ENCODE data around the gene AMPD1.
A peak's percentile ranks its signal among the peaks of the same experiment; 100 is the strongest.

AMPD1 gene

DNA sequence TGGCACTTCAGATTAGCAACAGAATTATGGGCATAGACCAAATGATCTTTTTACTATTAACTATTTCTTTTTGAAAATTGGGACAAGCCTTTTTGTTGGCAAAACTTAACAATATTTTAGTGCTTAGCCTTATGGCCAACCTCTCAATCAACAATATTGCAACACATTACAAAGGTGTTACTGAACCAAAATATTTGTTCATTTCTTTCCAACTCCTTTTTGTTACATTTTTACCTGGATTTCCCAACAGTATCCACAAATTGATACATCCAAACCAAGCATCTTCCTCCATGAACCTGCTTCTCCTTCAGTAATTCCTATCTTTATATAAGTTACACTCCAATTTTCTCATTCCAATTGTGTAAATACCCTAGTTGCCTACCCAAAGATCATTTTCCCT, 1.5 kb upstream of the AMPD1 start:
- no peak for DNase-seq

DNA sequence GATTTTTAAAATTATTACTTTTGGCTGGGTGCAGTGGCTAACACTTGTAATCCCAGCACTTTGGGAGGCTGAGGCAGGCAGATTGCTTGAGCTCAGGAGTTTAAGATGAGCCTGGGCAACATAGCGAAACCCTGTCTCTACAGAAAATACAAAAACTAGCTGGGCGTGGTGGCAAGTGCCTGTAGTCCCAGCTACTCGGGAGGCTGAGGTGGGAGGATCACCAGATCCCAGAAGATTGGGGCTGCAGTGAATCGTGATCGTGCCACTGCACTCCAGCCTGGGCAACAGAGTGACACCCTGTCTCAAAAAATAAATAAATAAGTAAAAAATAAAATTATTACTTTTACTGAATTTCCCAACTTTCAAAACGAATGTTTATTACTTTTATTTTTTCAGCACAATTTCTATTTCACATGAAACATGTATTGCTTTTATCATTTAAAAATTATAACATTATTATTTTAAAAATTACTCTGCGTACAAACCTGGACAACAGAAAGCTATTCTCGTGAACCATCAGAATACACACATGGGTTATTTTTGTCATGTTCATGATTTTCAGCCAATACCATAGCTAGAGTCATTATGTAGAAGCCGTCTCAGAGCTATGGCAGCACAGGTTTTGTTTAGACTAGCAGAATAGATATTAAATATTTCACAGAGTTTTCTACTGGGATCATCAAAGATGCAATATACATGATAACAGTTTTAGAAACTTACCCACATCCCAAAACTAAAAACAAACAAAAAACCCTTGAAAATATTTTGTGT, 621 bp downstream of the AMPD1 start:
- DNase-seq, result no peak

DNA sequence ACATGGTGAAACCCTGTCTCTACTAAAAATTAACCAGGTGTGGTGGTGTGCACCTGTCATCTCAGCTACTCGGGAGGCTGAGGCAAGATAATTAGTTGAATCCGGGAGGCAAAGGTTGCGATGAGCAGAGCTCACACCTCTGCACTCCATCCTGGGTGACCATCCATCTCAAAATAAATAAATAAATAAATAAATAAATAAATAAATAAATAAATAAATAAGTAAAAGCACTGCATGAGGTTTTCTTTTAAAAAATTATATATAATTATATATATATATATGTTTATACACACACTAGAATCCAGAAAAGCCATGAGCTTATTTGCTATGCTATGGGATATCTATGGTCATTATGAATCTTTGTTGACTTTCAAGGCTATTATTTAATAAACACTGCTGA, 2.4 kb downstream of the AMPD1 start:
- DNase-seq, result no peak

DNA sequence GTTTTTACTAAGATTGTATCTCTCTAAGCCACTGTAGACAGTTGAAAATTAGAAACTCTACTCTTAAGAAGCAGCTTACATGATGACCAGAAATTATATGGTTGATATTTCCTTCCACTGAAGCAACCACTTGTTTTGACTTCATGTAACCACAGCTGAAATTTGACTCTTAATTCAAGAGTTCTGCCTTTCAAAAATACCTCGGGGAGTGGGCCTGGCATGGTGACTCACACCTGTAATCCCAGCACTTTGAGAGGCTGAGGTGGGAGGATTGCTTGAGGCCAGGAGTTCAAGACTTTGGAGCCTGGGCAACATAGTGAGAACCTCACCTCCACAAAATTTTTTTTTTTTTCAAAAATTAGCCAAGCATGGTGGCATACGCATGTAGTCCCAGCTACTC, 4.3 kb downstream of the AMPD1 start:
- DNase-seq, result no peak

DNA sequence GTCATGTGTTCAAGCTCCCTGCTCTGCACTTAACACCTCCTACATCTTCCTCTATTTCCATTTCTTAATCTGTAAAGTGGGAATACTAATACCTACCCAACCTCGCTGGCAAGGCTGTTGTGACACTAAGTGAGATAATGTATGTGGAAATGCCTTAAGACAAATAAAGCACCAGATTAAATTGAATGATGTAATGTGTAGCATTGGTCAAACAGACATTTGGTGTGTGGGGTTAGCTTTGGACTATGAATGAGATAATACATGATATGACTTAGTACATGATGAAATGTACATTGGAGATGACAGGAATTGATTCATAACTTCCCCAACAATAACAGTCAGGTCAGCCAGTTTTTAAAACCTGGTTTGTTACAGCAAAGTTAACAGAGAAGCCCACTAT, 5.2 kb downstream of the AMPD1 start:
- DNase-seq, result no peak

DNA sequence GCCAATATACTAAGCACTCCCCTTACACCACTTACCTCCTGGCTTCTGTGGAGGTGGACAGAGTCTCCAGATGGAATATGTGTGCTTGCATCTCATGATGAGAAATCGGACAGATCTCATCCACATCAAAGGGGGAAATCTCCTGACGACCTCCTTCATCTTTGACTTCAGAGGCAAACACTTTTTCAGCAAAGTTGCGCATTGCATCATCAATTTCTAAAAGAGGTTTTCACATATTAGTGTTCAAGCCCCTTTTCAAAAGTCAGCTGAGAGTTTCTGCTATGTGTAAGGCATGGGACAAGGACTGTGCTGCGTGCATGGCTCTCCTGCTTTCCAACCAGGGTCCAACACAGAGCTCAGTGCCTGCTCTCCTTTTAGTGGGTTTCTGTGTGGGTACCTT, 6.8 kb downstream of the AMPD1 start:
- DNase-seq, result no peak

DNA sequence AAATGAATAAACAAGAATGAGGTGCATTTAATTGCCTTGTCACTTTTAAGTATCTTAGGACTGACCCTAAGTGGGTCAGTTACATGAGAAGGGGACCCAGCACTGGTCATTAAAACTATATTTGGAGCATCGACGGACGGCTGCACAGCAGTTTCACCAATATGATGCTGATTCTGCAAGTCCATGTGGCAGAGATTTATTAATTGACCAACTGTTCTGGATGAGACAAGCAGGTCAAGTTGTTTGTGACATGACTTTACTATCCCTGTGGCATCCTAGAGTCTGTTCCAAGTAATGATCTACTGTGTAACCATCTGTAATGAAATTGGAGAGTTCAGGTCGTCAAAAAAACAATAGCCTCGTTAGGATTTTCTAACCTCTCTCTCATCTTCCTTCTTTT, 9.5 kb downstream of the AMPD1 start:
- DNase-seq, result no peak

DNA sequence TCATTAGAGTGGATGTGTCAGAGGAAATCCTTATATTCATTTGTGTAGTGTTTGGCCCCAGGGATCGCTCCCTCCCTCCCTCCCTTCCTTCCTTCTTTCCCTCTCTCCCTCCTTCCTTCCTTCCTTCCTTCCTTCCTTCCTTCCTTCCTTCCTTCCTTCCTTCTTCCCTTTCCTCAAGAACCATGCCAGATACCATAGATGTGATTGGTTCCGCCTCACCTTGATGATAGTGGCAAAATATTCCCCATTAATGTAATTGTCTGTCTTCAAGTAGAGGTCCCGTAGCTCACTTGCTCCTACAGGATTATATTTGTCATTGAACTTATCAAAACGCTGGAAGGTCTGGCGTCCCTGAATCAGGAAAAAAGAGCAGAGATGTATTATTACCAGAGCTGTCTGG, 17.7 kb downstream of the AMPD1 start:
- DNase-seq, result no peak

DNA sequence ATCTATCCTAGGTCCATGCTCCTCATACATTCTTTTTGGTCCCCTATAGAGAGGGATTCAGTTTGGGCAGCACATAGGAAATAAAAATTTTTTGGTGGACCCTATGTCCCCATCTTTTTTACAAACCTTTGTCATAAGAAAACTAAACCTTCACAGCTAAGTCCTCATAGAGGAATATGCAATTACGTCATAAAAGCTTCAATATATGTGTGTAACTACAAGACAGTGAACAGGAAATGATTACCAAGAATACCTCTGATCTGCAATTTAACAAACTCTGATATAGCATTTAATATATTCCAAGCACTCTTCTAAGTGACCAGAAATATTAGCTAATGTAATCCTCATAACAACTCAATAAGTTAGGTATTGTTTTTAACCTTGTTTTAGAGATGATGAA, 19.2 kb downstream of the AMPD1 start:
- DNase-seq, result no peak

DNA sequence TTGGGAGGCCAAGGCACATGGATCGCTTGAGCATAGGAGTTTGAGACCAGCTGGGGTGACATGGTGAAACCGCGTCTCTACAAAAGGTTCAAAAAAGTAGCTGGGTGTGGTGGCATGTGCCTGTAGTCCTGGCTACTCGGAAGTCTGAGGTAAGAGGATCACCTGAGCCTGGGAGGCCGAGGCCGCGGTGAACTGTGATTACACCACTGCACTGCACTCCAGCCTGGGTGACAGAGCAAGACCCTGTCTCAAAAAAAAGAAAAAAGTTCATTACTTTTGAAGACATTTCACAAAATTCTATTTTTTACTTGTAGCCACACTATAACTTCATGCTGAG, 23.4 kb downstream of the AMPD1 start:
- DNase-seq, result no peak

DNA sequence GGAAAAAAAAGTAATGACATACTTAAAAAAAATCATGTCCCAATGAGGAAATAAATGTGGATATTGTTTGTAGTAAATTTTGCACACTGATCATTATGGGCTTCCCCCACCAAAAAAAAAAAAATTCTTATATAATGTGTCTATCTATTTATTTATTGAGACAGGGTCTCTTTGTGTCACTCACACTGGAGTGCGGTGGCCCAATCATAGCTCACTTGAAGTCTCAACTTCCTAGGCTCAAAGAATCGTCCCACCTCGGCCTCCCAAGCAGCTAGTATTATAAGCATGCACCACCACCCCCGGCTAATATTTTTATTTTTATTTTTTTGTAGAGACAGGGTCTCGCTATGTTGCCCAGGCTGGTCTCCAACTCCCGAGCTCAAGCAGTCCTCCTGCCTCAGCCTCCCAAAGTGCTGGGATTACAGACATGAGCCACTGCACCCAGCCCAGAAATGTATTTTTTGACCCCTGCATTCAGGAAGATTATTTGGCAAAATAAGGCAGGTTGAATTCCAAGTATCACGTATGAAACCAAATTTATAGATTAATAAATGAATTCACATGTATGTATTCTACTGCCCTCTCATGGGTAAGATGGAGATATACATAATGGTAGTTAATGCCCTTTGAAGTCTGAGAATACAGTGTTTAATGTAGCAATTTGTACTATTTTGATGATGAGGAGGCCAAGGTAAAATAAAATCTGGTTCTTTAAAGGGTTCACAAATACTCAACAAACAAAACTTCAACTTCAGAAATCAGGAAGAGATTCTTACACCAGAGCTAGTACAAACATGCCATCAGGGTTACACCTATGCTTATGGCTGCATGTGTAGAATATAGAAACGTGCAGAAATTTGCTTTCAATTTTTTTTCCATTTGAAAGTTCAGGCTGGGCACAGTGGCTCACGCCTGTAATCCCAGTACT, 24.1 kb downstream of the AMPD1 start:
- DNase-seq, result no peak

DNA sequence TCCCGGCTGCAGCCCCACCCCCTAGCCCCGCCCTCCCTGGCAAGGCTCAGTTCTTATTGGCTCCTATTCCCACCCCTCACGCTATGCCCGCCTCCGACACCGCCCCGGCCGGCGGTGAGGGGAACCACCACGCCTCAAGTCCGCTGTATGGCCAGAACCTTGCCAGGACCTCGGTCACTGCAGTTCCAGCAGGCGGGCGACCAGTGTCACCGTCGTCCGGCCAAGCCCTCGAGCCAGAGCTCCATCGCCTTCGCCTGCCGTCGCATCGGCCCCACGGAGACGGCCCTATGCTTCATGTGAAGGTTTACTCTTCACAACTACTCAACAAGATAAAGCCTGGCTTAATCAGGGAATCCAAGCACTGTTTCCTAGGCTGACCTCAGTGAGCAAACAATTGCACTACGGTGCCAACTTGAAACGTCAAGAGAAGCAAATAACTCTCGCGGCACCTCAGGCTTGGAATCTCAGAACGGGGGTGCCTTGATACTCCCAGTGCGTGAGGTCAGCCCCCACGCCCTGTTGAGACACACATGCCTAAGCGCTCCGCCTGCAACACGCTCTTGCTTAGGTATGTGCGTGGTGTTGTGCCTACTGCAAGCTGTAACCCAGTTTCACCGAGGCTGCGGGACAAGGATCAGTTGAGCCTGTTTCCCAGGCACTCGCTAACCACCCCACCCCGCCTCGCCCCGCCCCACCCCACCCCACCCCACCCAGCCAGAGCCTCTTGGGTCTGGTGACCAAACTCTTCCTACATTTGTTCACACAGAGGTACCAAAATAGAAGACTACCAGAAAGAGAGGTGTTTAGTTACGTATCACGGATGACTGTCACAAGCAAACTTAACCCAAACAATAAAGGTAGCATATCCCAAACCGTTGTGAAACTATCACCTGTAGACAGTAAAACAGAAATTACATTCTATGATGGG, 25.0 kb downstream of the AMPD1 start:
- DNase-seq, result peak; percentile 55

DNA sequence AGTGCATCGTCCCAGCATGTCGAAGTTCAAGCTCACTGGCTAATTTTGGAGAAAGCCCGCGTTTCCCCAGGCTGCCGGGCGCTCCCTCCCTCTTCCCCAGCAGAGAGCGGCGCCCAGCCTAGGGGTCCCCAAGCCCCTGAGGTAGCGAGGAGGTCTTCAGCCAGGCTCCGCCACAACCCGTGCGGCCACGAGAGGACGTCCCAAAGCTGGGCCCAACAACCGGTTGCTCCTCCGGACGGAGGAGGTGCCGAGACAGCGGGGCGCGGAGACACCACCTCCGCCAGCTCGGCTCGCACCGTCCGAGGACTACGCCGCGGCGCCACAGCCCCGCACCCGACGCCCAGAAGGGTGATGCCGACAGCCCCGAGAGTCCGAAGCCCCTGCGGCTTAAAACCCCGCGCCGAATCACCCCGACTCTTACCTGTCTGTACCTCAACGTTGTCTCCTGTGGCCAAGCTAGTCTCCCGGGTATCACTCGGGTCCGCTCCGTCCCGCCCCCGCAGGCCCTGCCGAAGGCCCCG, 25.7 kb downstream of the AMPD1 start, which contains the start of gene DENND2C:
TSS of gene DENND2C (minus strand) at position 488 of the 521 bp plus-strand sequence. CDS start 44,065 bp downstream, outside the sequence.
- DNase-seq, result no peak

DNA sequence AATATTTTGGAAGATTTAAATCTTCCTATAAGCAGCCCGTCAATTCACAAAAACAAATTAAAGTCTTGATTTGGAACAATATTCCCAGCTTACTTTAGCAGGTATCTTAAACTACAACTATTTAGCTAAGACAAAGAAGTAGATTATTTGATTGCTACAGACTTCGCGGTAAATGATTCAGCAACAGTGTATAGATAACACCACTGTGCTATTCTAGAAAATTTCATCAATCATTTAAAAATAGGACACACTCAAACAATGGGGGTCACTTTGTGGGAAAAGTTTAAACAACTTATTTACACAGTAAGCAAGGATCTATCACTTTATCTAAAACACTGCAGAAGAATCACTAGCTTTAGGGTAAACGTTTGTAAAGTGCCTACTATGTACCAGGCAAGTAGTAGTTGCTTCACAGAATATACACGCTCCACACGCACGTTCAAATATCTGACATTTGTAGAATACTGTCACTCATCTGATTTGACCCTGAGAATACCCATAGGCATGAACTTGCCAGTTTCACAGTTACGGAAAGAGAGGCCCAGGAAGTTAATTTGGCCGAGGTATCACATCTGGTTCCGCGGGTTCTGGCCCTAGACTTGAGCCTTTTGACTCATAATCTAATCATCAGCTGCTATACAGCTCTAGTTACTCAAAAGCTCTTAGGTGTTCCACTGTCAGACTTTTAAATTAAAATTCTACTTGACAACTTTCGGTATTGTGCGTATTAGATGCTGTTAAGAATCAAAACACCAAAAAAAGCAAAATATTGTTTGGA, 26.4 kb downstream of the AMPD1 start:
- DNase-seq, result no peak

DNA sequence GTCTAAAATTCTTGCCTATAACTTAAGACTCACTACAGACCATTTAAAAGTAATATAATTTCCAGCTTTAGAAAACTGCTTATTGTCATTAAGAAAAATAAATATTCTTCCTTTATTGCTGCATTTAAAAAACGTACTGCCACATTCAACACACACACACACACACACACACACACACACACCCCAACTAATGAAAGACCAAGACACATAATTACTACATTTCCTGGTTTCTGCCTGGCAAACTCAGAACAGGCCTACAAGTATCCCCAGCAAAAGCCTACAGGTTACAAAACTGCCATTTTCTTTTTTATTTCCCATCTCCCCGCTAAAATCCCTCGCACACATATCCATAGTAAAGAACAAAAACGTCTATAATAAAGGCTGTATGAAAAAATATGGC, 27.0 kb downstream of the AMPD1 start:
- DNase-seq, result no peak

DNA sequence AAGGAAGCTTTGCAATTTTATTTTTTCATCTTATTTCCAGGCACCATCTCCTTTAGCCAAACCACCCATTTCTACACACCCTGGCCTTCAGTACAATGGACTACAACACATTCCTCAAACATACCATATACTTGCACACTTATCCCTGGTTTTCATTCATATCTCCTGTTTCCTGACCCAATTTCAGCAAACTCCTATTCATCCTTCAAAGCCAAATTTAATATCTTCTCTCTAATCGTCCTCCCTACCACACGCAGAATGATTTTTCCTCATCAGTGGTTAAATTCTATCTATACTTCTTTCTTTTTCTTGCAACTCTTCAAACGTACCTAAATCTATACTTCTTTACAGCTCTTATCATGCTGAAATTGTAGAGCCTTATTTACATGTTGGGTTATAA, 28.4 kb downstream of the AMPD1 start:
- DNase-seq, result no peak

DNA sequence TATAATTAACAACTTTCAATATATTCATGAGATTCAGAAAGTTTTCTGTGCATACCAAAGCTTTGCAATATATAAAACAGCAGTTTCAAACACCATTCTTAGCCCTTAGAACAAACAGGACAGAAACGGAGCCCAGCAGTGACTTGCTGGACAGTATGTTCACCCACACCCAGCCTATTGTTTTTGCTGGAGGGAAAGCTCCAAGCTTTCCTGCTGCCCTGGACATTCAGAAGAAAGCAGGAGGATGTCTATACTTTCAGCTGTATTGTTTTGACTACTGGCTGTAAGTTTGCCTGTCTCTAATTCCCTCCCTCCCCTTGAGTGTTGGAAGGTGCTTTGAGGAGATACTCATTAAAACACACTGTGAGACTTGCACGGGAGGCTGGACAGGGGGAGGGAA, 35.1 kb downstream of the AMPD1 start:
- no peak for DNase-seq

DNA sequence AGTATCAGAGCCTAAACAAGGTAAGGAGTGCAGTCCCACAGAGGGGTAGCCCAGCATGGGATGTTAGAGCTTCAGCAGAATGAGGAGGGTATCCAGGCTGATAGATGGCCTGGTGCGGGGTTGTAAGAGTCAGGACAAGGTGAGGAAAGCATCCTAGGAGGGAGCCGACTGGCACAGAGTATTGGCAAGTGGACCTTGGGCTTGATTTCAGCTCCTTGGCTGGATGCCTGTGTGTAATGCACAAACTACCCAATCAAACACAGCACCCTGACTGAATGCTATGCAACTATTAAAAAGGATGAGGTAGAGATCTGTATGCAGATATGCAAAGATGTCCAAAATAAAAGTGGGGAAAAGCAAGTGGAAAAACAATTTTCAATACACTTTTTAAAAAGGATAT, 43.5 kb downstream of the AMPD1 start:
- no peak for DNase-seq

DNA sequence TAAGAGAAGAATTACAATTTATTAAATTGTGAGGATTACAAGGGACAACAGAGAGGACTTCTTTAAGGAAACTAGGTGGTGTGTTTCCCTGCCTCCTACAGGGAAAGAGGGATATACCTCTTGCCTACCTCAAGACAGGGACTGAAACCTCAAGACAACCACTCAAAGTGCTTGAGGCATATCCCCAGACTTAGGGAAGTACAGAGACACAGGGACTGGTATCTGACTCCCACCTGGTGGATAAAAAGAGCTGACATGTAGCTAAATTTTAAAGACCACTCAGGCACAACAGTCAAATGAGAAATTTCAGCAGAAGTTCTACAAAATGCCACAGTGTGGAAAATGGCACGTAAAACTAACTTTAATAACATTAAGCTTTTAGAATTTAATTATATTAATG, 46.8 kb downstream of the AMPD1 start:
- no peak for DNase-seq

DNA sequence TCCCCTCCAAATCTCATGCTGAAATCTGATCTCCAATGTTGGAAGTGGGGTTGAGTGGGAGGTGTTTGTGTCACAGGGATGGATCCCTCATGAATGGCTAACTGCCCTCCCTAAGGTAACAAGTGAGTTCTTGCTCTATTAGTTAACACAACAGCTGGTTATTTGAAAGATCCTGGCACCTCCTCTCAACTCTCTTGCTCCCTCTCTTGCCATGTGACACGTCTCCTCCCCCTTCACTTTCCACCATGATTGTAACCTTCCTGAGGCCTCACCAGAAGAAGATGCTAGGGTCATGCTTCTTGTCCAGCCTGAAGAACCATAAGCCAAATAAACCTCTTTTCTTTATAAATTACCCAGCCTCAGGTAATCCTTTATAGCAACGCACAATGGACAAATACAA, 54.0 kb downstream of the AMPD1 start:
- DNase-seq, result no peak

DNA sequence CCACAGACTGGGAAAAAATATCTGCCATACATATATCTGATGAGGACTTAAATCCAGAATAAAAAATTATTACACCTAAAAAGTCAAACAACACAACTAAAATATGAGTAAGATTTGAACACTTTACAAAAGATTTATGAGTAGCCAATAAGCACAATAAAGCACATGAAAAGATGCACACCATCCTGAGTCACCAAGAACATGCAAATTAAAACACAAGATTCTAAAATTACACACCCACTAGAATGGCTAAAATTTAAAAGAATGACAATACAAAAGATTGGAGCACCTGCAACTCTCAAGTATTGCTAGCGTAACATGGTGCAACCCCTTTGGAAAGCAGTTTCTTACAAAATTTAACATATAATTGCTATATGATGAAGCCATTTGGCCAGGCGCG, 56.4 kb downstream of the AMPD1 start:
- no peak for DNase-seq

DNA sequence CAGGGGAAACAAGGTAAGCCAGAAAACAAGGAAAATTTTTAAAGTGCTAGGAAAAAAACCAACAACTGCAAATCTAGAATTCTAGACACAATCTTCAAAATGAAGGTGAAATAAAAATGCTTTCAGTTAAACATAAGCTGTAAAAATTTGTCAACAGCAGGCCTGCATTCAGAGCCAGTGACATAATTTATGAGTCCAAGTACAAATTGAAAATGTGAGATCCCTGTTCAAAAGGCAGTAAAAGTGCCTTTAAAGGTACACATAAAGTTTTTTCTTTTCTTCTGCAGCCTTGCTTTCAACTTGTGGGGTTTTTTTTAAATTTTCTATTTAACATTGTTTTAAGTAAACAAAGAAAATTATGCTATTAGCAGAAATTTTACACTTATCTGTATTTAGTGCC, 62.9 kb downstream of the AMPD1 start:
- DNase-seq, result no peak

All from DMS 273 treated with DMSO at 0.1 percent for 48 hours (cell line).